SU-DHL-6 (cell line): ENCODE results near the gene MAP3K7.
A peak's percentile ranks its signal among the peaks of the same experiment; 100 is the strongest.

Source experiments
- H2AFZ ChIP-seq: fragments of 200-600 bp; sonication (generic); 2 replicates; pipeline ENCODE4 v1.6.1; 2014; ENCODE audit warnings: low read depth, mild to moderate bottlenecking, moderate library complexity, mixed read lengths, antibody characterized with exemption, low read length; ENCODE audit not compliant: severe bottlenecking
- H3F3A ChIP-seq: fragments of 200-600 bp; shearing (Covaris generic); 2 replicates; pipeline ENCODE4 v1.6.0; 2016; ENCODE audit warnings: antibody characterized with exemption, mild to moderate bottlenecking; ENCODE audit not compliant: insufficient read depth
- H3K27ac ChIP-seq: fragments of 200-600 bp; sonication (generic); 2 replicates; pipeline ENCODE4 v1.5.1; 2016; ENCODE audit warnings: low read depth, mild to moderate bottlenecking, low read length, moderate library complexity, mixed read lengths
- H3K27me3 ChIP-seq: fragments of 200-600 bp; sonication (generic), shearing (Covaris generic); 2 replicates; pipeline ENCODE4 v1.6.0; 2014; ENCODE audit warnings: mild to moderate bottlenecking, low read length
- H3K36me3 ChIP-seq: fragments of 200-600 bp; sonication (generic); 2 replicates; pipeline ENCODE4 v1.6.1; 2014; ENCODE audit warnings: mild to moderate bottlenecking, low read length, mixed read lengths
- H3K4me2 ChIP-seq: fragments of 300-600, 200-600 bp; shearing (Covaris generic), sonication (generic); 2 replicates; pipeline ENCODE4 v1.6.0; 2014; ENCODE audit warnings: low read length, low read depth, mild to moderate bottlenecking; ENCODE audit not compliant: poor library complexity, severe bottlenecking
- H3K4me3 ChIP-seq: fragments of 200-600 bp; sonication (generic); 2 replicates; pipeline ENCODE4 v1.5.1; 2014; ENCODE audit warnings: antibody characterized with exemption, low read length, mild to moderate bottlenecking, mixed read lengths; ENCODE audit not compliant: insufficient read depth, poor library complexity, severe bottlenecking
- H3K79me2 ChIP-seq: fragments of 200-600 bp; sonication (generic); 2 replicates; pipeline ENCODE4 v1.6.1; 2014; ENCODE audit warnings: mild to moderate bottlenecking, low read length, moderate library complexity; ENCODE audit not compliant: insufficient read depth
- H3K9ac ChIP-seq: fragments of 200-600 bp; sonication (generic); 2 replicates; pipeline ENCODE4 v1.7.0; 2014; ENCODE audit warnings: mild to moderate bottlenecking, low read length
- H3K9me2 ChIP-seq: fragments of 200-600 bp; sonication (generic); replicated peaks from 2 replicates; pipeline ENCODE4 v1.6.1; 2014; ENCODE audit warnings: low read length; ENCODE audit not compliant: insufficient read depth
- H3K9me3 ChIP-seq: fragments of 200-600 bp; sonication (generic); 2 replicates; pipeline ENCODE4 v1.6.1; 2014; ENCODE audit warnings: low read length, mixed read lengths; ENCODE audit not compliant: insufficient read depth
- H4K20me1 ChIP-seq: fragments of 200-600 bp; sonication (generic); 2 replicates; pipeline ENCODE4 v1.6.1; 2014; ENCODE audit warnings: low read depth, mild to moderate bottlenecking, antibody characterized with exemption, low read length, moderate library complexity, mixed read lengths
- EZH2phosphoT487 ChIP-seq: fragments of 200-600 bp; sonication (generic), shearing (Covaris generic); conservative IDR thresholded peaks from 2 replicates; pipeline ENCODE4 v1.6.1; 2018; ENCODE audit warnings: mild to moderate bottlenecking, antibody characterized with exemption, low read length, moderate library complexity, mixed read lengths
- TF ChIP-seq, protein P1 (sequence below): fragments of 200-600 bp; sonication (generic); IDR thresholded peaks from one replicate; pipeline ENCODE4 v1.5.1; 2017; ENCODE audit warnings: antibody characterized with exemption, mild to moderate bottlenecking, low read length, moderate library complexity; ENCODE audit not compliant: insufficient read depth, poor library complexity, severe bottlenecking

Gene MAP3K7

DNA sequence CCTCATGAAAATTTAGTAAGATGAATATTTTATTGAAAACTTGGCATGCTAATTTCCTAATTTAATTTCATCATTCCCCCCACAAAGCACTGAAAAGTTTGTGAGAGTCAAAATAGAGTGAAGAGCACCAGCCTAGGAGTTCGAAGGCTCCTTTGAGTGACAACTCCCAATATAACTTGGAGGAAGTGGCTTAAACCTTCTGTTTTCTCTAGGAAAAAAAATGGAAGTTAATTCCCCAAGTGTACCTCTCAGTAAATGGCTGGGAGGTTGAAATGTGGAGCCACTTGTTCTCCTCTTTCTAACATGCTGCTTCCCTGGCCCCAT is 107.3 kb downstream of the MAP3K7 start:
- Histone ChIP-seq H3K4me2 (no peak overlapping the region), H3K36me3 (no peaks in the 10 kb centered on the region), H3K79me2 (no peaks in the 10 kb centered on the region), H3K9ac (no peak overlapping the region), H3K9me3 (no peaks in the 10 kb centered on the region), H3K9me2 (no peaks in the 10 kb centered on the region), H3K27ac (no peak overlapping the region), H4K20me1 (no peaks in the 10 kb centered on the region), H3F3A (no peaks in the 10 kb centered on the region), H3K27me3 (no peaks in the 10 kb centered on the region), H3K4me3 (no peak overlapping the region), H2AFZ (no peak overlapping the region)
- TF ChIP-seq EZH2phosphoT487, result no peak
- TF ChIP-seq, protein P1, sequence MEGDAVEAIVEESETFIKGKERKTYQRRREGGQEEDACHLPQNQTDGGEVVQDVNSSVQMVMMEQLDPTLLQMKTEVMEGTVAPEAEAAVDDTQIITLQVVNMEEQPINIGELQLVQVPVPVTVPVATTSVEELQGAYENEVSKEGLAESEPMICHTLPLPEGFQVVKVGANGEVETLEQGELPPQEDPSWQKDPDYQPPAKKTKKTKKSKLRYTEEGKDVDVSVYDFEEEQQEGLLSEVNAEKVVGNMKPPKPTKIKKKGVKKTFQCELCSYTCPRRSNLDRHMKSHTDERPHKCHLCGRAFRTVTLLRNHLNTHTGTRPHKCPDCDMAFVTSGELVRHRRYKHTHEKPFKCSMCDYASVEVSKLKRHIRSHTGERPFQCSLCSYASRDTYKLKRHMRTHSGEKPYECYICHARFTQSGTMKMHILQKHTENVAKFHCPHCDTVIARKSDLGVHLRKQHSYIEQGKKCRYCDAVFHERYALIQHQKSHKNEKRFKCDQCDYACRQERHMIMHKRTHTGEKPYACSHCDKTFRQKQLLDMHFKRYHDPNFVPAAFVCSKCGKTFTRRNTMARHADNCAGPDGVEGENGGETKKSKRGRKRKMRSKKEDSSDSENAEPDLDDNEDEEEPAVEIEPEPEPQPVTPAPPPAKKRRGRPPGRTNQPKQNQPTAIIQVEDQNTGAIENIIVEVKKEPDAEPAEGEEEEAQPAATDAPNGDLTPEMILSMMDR, result no peak

- TF ChIP-seq, protein P1, result peak; percentile 45
- no peak for TF ChIP-seq EZH2phosphoT487
- no peaks in the 10 kb centered on the region for H3K79me2 ChIP-seq
- H3K9me3 ChIP-seq, result no peaks in the 10 kb centered on the region
- no peak overlapping the region for H3K9ac ChIP-seq
- H3F3A ChIP-seq, result no peaks in the 10 kb centered on the region
- H3K9me2 ChIP-seq, result no peaks in the 10 kb centered on the region
- no peak overlapping the region for H3K27ac ChIP-seq
- no peaks in the 10 kb centered on the region for H3K36me3 ChIP-seq
- peak overlapping the region; percentile 14 for H3K4me2 ChIP-seq
- H4K20me1 ChIP-seq, result no peaks in the 10 kb centered on the region
- H3K4me3 ChIP-seq, result no peak overlapping the region
- H2AFZ ChIP-seq, result no peak overlapping the region
- H3K27me3 ChIP-seq, result no peaks in the 10 kb centered on the region
These were observed 107.9 kb downstream of the MAP3K7 start for GRCh38 chr6:90478789-90479602.

GRCh38 chr6:90478278-90478677 is 108.6 kb downstream of the MAP3K7 start:
- Histone ChIP-seq H3K79me2 (no peaks in the 10 kb centered on the region), H3K4me3 (no peak overlapping the region), H3K36me3 (no peaks in the 10 kb centered on the region), H3K27me3 (no peaks in the 10 kb centered on the region), H3K9me3 (no peaks in the 10 kb centered on the region), H2AFZ (no peak overlapping the region), H4K20me1 (no peaks in the 10 kb centered on the region), H3K4me2 (no peak overlapping the region), H3K9me2 (no peaks in the 10 kb centered on the region), H3K27ac (no peak overlapping the region), H3F3A (no peaks in the 10 kb centered on the region), H3K9ac (no peak overlapping the region)
- TF ChIP-seq, protein P1, result no peak
- TF ChIP-seq EZH2phosphoT487, result no peak
